ENCODE results near the gene AVPR1B.
"Not testable (repeated sequence)": the region's sequence is repeated elsewhere in the genome, so short reads cannot be mapped to it uniquely, and the experiment has no call there.

The AVPR1B gene

GRCh38 chr1:206082831-206083695, 34.1 kb downstream of the AVPR1B start:
- Mint-ChIP-seq H3K4me3 (no peak overlapping the region), H3K27ac (no peak overlapping the region)
- DNase-seq, result no peak

GRCh38 chr1:206081856-206082255, 35.3 kb downstream of the AVPR1B start:
- Mint-ChIP-seq H3K27ac (no peak overlapping the region), H3K4me1 (peaks cover 29% of the 10 kb centered on the region), H3K27me3 (peaks cover 23% of the 10 kb centered on the region), H3K9me3 (no peaks in the 10 kb centered on the region), H3K36me3 (no peaks in the 10 kb centered on the region), H3K4me3 (no peak overlapping the region)
- CTCF ChIA-PET, result no interaction called here
- DNase-seq, result no peak

More at GRCh38 chr1:206082831-206083695, 34.1 kb downstream of the AVPR1B start:
- CTCF ChIA-PET, result interaction anchor here (1.4 kb wide), 1 partner anchor 51 kb away, joined by 4 read pairs; no protein-coding TSS in a partner anchor
- no peaks in the 10 kb centered on the region for H3K9me3 Mint-ChIP-seq
- H3K27me3 Mint-ChIP-seq, result peaks cover 28% of the 10 kb centered on the region
- H3K4me1 Mint-ChIP-seq, result peaks cover 26% of the 10 kb centered on the region
- no peaks in the 10 kb centered on the region for H3K36me3 Mint-ChIP-seq

- H3K27ac Mint-ChIP-seq, result peak overlapping the region; percentile 20
These were observed 37.0 kb downstream of the AVPR1B start for GRCh38 chr1:206080026-206080820.

DNA sequence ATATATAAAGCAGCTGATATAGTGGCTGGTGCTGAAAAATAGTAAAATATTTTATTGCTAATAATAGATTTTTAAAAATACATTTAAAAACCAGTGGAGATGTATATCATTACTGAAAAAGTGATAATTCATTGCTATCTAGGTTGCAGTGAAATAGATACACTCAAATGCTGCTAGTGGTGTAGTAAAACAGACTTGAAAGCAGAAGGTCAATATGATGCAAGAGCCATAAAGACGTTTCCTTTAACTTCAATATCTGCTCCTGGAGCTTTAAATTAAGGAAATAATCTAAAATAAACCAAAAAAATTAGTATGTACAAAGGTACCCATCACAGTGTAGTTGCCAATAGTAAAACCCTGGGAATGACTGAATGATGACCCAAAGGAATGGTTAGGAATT, 38.1 kb downstream of the AVPR1B start:
- Mint-ChIP-seq H3K27me3 (peaks cover 18% of the 10 kb centered on the region), H3K27ac (no peak overlapping the region), H3K4me3 (no peak overlapping the region), H3K9me3 (no peaks in the 10 kb centered on the region), H3K36me3 (no peaks in the 10 kb centered on the region), H3K4me1 (peaks cover 29% of the 10 kb centered on the region)
- DNase-seq, result no peak
- CTCF ChIA-PET, result no interaction called here

More at GRCh38 chr1:206080026-206080820, 37.0 kb downstream of the AVPR1B start:
- CTCF ChIA-PET, result interaction anchor here (0.6 to 1.6 kb wide), 3 partner anchors 26 to 423 kb away, joined by 3 to 6 read pairs (median 4); no protein-coding TSS in a partner anchor
- peaks cover 25% of the 10 kb centered on the region for H3K27me3 Mint-ChIP-seq
- H3K4me1 Mint-ChIP-seq, result peaks cover 29% of the 10 kb centered on the region
- no peaks in the 10 kb centered on the region for H3K9me3 Mint-ChIP-seq
- H3K36me3 Mint-ChIP-seq, result no peaks in the 10 kb centered on the region
- H3K4me3 Mint-ChIP-seq, result no peak overlapping the region
- peak; percentile 28 for DNase-seq

DNA sequence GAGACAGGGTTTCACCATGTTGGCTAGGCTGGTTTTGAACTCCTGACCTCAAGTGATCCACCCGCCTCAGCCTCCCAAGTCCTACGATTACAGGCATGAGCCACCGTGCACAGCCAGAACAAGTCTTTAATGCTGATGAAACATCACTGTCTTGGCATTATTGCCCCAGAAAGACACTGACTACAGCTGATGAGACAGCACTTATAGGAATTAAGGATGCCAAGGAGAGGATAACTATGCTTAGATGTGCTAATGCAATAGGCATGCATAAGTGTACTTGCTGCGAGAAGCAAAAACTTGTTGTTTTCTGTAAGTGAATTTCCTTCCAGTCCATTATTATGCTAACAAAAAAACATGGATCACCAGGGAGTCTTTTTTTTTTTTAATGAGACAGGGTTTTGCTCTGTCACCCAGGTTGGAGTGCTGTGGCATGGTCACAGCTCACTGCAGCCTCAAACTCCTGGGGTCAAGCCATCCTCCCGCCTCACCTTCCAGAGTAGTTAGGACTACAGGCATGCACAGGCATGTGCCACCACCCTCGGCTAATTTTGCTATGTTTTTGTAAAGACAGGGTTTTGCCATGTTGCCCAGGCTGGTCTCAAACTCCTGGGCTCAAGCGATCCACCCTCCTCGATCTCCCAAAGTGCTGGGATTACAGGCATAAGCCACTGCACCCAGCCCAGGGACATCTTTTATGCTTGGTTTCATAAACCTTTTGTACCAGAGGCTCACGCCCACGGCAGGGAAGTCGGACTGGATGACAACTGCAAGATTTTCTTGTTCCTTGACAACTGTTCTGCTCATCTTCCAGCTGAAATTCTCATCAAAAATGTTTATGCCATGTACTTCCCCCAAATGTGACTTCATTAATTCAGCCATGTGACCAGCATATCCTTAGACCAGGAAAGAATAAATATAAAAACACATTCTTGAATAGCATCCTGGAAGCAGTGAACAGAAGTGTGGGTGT, 41.1 kb downstream of the AVPR1B start:
- Mint-ChIP-seq H3K27ac (no peak overlapping the region), H3K36me3 (no peaks in the 10 kb centered on the region), H3K4me3 (no peak overlapping the region), H3K9me3 (no peaks in the 10 kb centered on the region), H3K27me3 (peaks cover 36% of the 10 kb centered on the region), H3K4me1 (peaks cover 23% of the 10 kb centered on the region)
- CTCF ChIA-PET, result no interaction called here
- DNase-seq, result no peak

- H3K4me3 Mint-ChIP-seq, result no peak overlapping the region
- H3K36me3 Mint-ChIP-seq, result no peaks in the 10 kb centered on the region
- H3K4me1 Mint-ChIP-seq, result peaks cover 11% of the 10 kb centered on the region
- CTCF ChIA-PET, result interaction anchor here (1.0 kb wide), 1 partner anchor 32 kb away, joined by 3 read pairs; no protein-coding TSS in a partner anchor
- H3K9me3 Mint-ChIP-seq, result no peaks in the 10 kb centered on the region
- peaks cover 48% of the 10 kb centered on the region for H3K27me3 Mint-ChIP-seq
- DNase-seq, result no peak
- no peak overlapping the region for H3K27ac Mint-ChIP-seq
These were observed 42.3 kb downstream of the AVPR1B start for GRCh38 chr1:206074839-206075238.

DNA sequence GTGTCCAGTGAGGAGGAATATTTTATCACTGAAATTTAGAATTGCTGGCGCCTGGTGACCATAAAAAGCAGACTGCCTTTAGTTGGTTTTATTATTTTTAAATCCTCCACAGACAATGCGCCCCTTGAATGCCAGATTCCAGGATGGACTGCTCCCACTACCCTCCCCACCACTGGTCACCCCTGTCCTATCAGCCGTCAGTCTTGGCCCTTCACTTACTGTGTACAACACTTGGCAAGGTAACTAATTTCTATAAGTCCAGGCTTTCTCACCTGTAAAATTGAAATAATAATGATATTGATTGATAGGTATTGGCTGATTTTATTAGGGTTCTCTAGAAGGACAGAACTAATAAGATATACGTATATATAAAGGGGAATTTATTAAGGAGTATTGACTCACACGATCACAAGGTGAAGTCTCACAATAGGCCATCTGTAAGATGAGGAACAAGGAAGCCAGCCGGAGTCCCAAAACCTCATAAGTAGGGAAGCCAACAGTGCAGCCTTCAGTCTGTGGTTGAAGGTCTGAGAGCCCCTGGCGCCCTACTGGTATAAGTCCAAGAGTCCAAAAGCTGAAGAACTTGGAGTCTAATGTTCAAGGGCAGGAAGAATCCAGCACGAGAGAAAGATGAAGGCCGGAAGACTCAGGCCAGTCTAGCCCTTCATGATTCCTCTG, 46.4 kb downstream of the AVPR1B start:
- peaks cover 73% of the 10 kb centered on the region for H3K27me3 Mint-ChIP-seq
- no peaks in the 10 kb centered on the region for H3K9me3 Mint-ChIP-seq
- H3K4me3 Mint-ChIP-seq, result no peak overlapping the region
- CTCF ChIA-PET, result no interaction called here
- H3K36me3 Mint-ChIP-seq, result no peaks in the 10 kb centered on the region
- no peak for DNase-seq
- H3K4me1 Mint-ChIP-seq, result peaks cover 20% of the 10 kb centered on the region
- H3K27ac Mint-ChIP-seq, result no peak overlapping the region

- Mint-ChIP-seq H3K27me3 (peaks cover 72% of the 10 kb centered on the region), H3K36me3 (no peaks in the 10 kb centered on the region), H3K9me3 (no peaks in the 10 kb centered on the region), H3K27ac (no peak overlapping the region), H3K4me3 (no peak overlapping the region), H3K4me1 (peaks cover 23% of the 10 kb centered on the region)
- CTCF ChIA-PET, result no interaction called here
- no peak for DNase-seq
These were observed 48.9 kb downstream of the AVPR1B start for GRCh38 chr1:206068314-206068713.

GRCh38 chr1:206067486-206068227, 49.5 kb downstream of the AVPR1B start:
- Mint-ChIP-seq H3K27me3 (peaks cover 72% of the 10 kb centered on the region), H3K4me1 (peaks cover 23% of the 10 kb centered on the region), H3K4me3 (no peak overlapping the region), H3K36me3 (no peaks in the 10 kb centered on the region), H3K9me3 (peaks cover 4% of the 10 kb centered on the region), H3K27ac (no peak overlapping the region)
- CTCF ChIA-PET, result no interaction called here
- DNase-seq, result no peak

DNA sequence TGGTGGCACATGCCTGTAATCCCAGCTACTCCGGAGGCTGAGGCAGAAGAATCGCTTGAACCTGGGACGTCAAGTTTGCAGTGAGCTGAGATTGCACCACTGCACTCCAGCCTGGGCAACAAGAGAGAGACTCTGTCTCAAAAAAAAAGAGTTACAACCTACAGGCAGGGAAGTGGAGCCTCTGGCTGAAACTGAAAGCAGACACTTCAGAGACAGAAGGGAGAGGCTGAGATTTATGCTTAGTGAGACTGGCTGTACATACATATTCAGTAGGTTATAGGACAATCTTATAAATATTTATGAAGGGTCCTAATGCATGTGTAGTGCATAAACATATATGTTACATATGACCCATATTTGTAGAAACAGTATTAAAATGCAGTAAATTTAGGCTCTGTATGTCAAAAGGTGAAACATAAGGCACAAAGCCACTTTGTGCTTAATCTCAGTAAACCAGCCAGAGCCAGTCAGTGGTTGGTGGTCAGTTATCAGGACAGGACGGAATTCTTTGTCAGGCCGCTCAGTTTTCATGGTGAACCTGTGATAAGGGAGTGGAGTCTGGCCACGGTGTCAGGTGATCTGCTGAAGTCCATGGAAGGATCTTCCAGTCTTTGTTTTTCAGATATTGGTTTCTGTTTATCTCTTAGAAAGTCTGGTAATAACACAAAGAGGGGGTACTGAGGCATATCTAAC, 50.6 kb downstream of the AVPR1B start:
- DNase-seq, result peak; percentile 54
- Mint-ChIP-seq H3K9me3 (peaks cover 4% of the 10 kb centered on the region), H3K4me3 (no peak overlapping the region), H3K27me3 (peaks cover 75% of the 10 kb centered on the region), H3K27ac (peak overlapping the region; percentile 46), H3K36me3 (no peaks in the 10 kb centered on the region), H3K4me1 (peaks cover 23% of the 10 kb centered on the region)
- CTCF ChIA-PET, result no interaction called here

GRCh38 chr1:206065547-206066145, 51.5 kb downstream of the AVPR1B start:
- no peak overlapping the region for H3K27ac Mint-ChIP-seq
- no peak overlapping the region for H3K4me3 Mint-ChIP-seq
- no peaks in the 10 kb centered on the region for H3K36me3 Mint-ChIP-seq
- DNase-seq, result no peak
- CTCF ChIA-PET, result no interaction called here
- H3K27me3 Mint-ChIP-seq, result peaks cover 73% of the 10 kb centered on the region
- H3K9me3 Mint-ChIP-seq, result peaks cover 4% of the 10 kb centered on the region
- peaks cover 23% of the 10 kb centered on the region for H3K4me1 Mint-ChIP-seq

GRCh38 chr1:206064501-206064900, 52.7 kb downstream of the AVPR1B start:
- H3K27ac Mint-ChIP-seq, H3K36me3 Mint-ChIP-seq, H3K9me3 Mint-ChIP-seq, CTCF ChIA-PET, H3K4me3 Mint-ChIP-seq, DNase-seq: not testable (repeated sequence)
- Mint-ChIP-seq H3K27me3 (peaks cover 74% of the 10 kb centered on the region), H3K4me1 (peaks cover 23% of the 10 kb centered on the region)

Data from activated naive CD4-positive, alpha-beta T cell treated with anti-CD3 and anti-CD28 coated beads, Interleukin-2, amount 10 ng/mL, durations not matched to agents 7 days and 5 days (primary cell).